CD4-positive, alpha-beta T cell treated with Interleukin-17A for 4 hours (primary cell): Measurements from ENCODE around the gene FRK.
A peak's percentile ranks its signal among the peaks of the same experiment; 100 is the strongest.
"Not testable (repeated sequence)": the region's sequence is repeated elsewhere in the genome, so short reads cannot be mapped to it uniquely, and the experiment has no call there.

Experiments used
- DNase-seq: peaks from one replicate; pipeline ENCODE4 v3.0.0-alpha.2; 2020; ENCODE audit warnings: mixed read lengths

Gene FRK, protein sequence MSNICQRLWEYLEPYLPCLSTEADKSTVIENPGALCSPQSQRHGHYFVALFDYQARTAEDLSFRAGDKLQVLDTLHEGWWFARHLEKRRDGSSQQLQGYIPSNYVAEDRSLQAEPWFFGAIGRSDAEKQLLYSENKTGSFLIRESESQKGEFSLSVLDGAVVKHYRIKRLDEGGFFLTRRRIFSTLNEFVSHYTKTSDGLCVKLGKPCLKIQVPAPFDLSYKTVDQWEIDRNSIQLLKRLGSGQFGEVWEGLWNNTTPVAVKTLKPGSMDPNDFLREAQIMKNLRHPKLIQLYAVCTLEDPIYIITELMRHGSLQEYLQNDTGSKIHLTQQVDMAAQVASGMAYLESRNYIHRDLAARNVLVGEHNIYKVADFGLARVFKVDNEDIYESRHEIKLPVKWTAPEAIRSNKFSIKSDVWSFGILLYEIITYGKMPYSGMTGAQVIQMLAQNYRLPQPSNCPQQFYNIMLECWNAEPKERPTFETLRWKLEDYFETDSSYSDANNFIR

DNA sequence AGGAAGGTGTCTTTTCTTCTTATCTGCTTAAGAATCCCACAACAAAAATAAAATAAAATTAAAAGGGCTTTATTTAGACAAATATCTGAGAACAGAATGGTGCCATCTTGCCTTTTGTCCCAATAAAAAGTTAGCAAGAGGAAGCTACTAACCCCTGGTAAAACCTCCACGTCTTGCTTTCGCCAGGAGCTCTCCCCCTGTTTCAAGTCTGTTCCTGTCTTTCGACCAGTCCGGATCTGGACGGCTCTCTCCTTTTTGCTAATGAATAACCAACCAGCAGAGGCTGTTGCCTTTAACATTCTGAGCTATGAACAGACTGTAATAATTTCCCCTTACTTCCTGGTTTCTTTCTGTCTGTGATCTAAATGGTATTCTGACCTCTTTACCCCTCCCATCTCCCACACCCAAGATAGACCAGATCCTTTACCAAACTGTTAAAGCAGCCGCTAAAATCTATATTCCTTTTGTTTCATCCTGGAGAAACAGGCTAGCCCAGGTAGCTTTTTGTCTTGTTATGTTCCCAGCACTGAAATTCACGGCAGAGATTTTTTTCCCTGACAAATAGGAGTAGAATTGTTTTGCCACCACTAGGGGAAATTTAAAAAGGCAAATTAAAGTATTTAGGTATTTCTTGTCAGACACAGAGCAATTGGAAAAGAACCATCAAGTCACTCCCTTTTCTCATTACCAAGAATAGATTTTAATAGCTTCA is at the start of gene FRK:
TSS of gene FRK (minus strand) at position 320 of the 712 bp plus-strand sequence. CDS start 580 bp downstream, outside the sequence.
- no peak for DNase-seq

DNA sequence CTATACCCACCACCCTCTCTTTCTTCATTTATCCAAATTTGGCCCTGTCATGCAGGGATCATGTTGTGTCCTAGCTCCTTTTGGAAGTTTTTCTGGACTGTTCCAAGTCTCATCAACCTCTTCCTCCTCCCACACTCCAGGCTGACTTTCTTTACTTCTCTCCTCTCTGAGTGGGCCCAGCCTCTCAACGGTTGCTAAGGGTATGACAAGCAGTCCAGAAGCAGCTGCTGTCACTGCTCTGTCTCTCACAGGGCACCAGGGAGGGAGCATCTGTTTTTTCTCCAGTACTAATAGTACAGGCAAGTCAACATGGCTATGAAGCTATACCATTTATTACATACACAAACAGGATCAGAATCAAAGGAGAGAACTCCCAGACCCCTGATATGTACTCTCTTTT is 48.1 kb upstream of the FRK start:
- no peak for DNase-seq

DNA sequence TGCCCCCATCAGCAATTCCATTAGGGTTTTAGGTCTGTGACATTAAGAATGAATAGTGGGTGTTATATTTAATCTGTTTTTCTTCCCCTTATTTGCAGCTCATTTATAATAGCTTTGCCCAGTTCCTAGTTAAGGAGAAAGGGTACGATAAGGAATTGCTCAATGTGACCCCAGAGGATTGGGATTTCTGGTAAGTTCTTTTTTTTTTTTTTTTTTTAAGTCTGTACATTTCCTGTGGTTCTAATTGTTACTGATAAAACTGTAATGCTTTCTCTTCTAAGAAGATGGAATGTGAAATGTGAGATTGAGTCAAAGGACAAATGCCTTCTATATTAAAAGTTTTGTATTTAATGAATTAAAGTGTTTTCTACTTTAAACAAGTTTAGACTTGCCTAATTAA is 45.5 kb upstream of the FRK start:
- no peak for DNase-seq

DNA sequence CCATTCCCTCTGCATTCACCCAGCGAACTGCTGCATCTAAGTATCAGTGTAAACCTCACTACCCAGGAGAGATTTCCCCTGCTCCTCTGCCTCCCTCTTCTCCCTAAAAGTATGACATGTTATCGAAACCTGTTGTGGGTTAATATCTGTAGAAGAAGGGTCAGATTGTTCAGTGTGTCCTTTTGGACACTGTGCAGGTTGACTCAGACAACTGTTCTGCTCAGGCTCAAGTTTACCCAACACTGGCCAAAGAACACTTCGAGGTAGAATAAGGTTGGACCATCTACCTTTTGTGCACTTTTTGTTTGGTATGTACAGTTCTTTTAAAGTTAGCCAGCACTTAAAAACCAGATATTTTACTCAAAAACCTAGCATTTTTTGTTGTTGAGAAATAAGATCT is 44.6 kb upstream of the FRK start:
- DNase-seq: no peak

DNA sequence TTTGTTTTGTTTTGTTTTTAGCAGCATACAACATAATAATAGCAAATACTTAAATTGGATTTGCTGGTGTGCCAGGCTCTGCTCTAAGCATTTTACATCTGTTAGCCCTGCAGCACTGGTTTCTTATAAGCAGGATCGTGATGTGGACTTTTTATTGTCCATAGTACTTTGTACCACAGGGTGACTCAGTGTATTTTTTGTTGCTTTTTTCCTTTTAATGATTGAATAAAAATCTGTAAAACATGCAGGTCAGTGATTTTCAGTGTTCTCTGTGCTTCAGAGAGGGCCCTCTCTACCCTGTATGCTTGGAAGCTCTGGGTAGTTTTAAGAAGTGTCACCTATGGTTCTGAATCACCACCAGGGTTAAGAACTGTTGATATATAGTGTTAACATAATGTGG is 43.9 kb upstream of the FRK start:
- DNase-seq: no peak

DNA sequence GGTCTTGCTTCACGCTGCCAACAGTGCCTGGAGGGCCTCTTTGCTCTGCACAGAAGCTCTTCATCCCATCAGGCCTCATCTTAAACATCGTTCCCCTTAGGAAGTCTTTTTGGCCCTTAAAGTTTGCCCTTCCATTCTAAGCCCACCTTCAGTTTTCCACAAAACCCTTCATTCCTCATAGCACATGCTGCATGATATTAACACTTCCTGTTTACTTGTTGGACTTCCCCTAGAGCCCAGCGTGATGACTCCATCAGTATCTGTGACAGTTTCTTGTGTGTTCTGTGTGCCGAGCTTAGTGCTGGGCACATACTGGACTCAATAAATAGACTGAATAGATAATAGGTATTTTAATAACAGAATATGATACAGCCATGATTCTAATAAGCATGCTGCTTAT is 42.2 kb upstream of the FRK start:
- no peak for DNase-seq

GRCh38 chr6:116101790-116102189 is 41.1 kb upstream of the FRK start:
- DNase-seq: no peak

DNA sequence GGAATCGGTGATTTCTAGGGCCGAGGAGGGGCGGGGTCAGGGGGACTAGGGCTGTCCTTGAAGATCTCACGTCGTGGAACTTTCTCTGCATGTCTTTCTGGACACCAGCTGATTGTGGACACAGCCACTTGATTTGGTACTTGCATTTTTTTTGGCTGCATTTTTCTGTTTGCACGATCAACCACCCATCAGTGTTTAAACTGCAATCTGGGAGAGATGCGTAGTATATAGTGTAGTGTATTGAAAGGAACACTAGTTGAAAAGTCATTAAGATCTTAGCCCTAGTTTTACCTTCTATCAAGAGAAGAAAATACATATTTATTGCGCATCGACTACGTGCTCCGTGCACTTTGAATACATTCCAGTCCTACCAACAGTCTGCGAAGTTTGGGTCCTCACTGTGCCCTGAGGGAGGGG is 40.6 kb upstream of the FRK start:
- no peak for DNase-seq

- DNase-seq: peak; percentile 90
Measured at GRCh38 chr6:116100419-116101301, 40.0 kb upstream of the FRK start, which contains the start of gene NT5DC1. NT5DC1 (plus strand) TSS chr6:116100853; CDS start chr6:116100931, 78 bp downstream.

DNA sequence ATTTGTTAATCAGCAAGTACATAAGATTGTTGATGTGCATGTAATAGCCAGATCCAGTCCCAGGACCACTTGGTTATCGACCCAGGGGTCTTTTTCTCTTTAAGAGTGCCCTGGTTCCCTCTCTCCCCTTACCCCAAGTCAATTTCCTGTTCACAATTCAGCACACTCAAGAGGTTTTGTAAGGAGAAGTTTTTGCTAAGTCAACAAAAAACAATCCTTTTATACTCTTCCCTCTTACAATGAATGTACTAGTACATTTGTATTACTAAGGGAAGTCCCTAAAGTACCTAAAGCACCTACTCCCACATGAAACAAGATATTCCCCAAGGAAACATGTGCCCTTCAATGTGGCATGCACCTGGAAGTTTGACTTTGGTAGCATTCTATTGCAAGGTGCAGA is 38.3 kb upstream of the FRK start:
- no peak for DNase-seq

DNA sequence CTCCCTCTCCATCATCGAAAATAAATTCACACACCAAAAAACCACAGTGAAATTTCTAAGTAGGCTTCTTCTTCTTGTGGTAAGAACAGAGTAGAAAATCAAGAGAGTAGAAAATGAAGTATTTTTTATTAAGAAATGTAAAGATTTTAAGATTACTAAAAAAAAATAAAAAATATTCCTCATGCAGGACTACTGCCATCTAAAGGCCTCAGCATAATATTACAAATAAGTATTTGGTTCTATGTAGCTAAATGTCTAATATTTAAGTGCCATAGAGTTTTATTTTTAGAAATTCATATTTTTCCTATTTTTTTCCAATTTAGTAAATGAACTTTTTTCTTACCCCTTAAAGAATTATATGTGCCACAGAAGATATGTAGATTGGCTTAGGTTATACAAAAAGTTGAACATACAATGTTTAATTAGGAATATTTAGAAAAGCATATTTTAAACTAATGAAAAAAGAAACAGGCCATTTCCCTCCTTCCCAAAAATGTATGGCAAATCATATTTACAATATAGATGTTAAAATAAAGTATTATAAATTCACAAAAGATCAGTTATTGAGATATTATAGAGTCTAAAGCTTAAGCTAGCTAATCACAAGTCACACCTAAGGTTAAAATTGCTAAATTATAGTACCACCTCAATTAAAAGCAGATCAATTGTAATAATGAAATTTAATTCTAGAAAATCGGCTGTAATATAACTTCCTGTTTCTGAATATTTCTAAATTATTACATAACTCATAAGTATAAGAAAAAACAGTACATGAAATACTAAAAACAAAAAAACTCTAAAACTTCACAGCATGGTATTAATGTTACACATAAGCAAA is 36.5 kb upstream of the FRK start:
- no peak for DNase-seq

- DNase-seq: not testable (repeated sequence)
Measured at GRCh38 chr6:116096048-116096759, 35.5 kb upstream of the FRK start.

DNA sequence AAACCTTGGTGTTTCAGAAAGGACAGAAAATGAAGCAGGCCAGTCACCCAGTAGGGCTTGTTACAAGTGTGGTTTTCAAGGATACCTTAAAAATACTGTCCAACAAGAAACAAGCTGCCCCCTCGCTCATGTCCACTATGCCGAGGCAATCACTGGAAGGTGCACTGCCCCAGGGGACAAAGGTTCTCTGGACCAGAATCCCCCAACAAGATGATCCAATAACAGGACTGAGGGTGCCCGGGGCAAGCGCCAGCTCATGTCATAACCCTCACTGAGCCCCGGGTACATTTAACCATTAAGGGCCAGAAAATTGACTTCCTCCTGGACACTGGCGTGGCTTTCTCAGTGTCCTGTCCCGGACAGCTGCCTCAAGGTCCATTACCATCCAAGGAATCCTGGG is 33.4 kb upstream of the FRK start:
- no peak for DNase-seq

DNA sequence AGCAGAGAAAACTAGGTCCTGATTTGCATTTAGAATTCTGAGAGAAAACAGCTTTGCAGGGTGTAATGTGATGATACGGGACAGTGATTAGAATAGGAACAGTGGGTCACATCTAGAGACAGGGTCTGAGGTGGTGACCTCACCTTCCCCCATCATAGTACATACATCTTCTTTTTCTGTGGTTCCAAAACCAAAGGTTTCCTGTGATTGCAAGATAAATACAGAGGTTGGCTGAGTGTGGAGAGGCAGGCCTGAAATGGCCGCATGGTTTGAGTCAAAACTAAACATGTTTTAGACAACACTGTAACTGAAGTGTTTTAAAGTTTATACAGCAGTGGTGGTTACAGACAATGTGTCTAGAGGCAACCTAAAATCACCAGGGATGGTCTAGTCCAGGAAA is 29.6 kb upstream of the FRK start:
- DNase-seq: no peak

- DNase-seq: no peak
Measured at GRCh38 chr6:116088946-116089345, 28.3 kb upstream of the FRK start.

DNA sequence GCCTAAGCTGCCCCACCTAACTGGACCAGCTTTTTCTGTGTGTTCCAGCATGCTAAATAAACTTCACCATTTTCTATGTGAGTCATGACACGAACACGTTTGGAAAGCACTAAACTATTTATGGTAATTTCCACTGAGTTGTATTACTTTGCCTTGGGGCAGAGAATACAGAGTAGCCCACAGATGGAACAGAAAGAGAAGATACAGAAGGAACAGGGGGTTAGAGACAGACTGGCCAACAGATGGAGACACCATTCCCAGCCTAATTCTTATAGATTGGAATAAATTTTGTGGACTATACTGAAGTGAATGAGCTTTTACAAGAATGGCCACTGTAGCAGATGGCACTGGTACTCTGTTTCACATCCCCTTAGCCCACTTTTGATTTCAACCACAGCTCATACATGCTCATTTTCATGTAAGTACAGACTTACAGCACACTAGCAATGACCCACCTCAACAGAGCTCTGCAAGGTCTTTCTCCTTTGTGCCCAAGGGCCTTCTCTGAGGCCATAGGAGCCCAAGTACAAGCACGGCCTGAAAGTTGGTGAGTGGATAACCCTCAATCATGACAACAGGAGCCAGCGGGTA is 26.8 kb upstream of the FRK start:
- no peak for DNase-seq

GRCh38 chr6:116084284-116084683 is 23.6 kb upstream of the FRK start:
- DNase-seq: no peak

- no peak for DNase-seq
Measured at GRCh38 chr6:116083052-116083451, 22.4 kb upstream of the FRK start.

- DNase-seq: no peak
Measured at GRCh38 chr6:116078945-116079344, 18.3 kb upstream of the FRK start.

- DNase-seq: no peak
Measured at GRCh38 chr6:116078522-116078921, 17.8 kb upstream of the FRK start.
